ENCODE data around the gene EFHB. TPM values are rescaled to one million over a fixed set of nuclear protein-coding genes. Genes with fewer than 3 reads are reported as not detected.

The EFHB gene
- total RNA-seq, 1 experiment from 2014 or later = 0.30 TPM

Other genes starting within 250 kb of the EFHB start
- gene RAB5A, start 12.9 kb upstream of the EFHB start, total RNA-seq (2021; ENCODE audit: unreplicated experiment) = 45.0 TPM
- gene PP2D1, start 78.0 kb upstream of the EFHB start, total RNA-seq (2021; ENCODE audit: unreplicated experiment) = not detected
- gene KAT2B, start 106.2 kb upstream of the EFHB start, total RNA-seq (2021; ENCODE audit: unreplicated experiment) = 3.7 TPM